GM21619 (cell line): ENCODE data around the gene FXYD3.
A peak's percentile ranks its signal among the peaks of the same experiment; 100 is the strongest.
"Not testable (repeated sequence)": the region's sequence is repeated elsewhere in the genome, so short reads cannot be mapped to it uniquely, and the experiment has no call there.

Source experiments
- ATAC-seq: cut with Tn5 transposase; IDR thresholded peaks from one replicate; pipeline ENCODE4 v1.9.1; 2021; ENCODE audit not compliant: unreplicated experiment

FXYD3 gene

DNA sequence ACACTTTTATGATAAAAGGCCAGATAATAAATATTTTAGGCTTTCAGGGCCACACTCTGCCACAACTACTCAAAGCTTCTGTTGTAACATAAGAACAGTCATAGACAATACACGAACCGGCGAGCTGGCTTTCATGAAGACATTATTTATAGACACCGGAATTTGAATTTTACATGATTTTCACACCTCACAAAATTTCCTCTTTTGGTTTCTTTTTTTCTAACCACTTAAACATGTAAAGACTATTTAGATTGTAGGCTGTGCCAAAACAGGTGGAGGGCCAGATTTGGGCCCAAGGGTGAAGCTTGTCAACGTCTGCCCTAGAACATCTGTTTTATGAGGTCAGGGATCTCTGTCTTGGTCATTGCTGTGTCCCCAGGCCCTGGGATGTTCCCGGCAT lies 29.7 kb upstream of the FXYD3 start:
- ATAC-seq = peak; percentile 71

DNA sequence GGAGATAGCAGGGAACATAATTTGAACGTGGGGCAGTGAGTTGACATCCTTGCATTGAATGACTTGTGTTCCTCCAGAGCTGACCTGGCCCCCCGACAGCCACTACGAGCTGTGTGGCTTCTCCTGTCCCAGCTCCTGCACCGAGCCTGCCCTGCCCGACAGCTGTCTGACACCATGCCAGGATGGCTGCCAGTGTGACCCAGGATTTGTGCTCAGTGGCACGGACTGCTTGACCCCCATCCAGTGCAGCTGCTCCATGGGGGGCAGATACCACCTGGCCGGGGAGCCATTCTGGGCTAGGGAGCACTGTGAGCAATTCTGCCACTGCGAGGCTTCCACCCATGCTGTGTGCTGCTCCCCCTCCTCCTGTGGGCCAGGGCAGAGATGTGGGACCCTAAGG lies 29.2 kb upstream of the FXYD3 start:
- ATAC-seq = no peak

DNA sequence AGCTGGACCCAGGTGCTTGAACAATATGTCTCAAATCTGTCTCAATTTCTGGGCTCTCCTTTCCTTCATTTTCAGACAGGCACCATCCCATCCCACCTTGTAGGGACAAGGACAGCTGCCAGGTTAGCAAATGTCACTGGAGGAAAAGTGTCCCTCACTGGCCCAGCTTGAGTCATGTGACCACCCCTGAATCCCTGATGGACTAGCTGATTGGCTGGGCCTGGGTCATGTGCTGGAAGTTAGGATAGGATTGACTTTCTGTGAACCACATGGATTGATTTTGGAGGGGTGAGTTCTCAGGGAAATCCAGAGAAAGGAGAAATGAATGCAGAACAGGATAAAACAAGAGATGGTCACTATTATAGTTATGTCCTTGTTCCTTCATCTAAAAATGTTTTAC lies 28.2 kb upstream of the FXYD3 start:
- ATAC-seq = no peak

DNA sequence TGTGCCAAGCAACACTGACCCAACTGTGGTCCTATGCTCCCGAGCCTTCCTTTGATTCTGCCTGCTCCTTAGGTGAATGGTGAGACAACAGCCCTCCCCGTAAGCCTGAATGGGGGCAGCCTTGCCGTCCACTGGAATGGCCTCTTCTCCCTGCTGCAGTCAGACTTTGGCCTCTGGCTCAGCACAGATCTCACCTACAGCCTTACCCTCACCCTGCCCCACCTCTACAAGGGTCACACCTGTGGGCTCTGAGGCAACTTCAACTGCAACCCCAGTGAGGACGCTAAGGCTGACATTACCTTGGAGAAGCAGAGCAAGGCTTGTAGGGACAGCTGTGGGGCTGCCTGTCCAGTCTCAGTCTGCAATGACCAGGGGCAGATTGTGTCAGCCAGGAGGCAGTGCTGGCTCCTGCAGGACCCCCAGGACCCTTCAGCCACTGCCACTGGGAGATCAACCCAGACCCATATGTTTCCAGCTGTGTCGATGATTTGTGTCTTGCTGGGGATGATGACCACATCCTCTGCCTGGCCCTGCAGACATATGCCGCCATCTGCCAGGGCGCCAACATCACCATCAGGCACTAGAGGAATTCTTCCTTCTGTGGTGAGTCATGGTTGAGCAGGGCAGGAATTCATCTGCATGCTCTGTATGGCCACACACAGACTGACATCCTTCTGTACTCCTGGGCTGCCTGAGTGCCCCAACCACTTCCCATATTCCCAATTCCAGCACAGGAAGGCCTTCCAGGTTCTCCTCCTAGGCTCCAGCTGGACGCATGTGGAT lies 27.3 kb upstream of the FXYD3 start:
- ATAC-seq = no peak

DNA sequence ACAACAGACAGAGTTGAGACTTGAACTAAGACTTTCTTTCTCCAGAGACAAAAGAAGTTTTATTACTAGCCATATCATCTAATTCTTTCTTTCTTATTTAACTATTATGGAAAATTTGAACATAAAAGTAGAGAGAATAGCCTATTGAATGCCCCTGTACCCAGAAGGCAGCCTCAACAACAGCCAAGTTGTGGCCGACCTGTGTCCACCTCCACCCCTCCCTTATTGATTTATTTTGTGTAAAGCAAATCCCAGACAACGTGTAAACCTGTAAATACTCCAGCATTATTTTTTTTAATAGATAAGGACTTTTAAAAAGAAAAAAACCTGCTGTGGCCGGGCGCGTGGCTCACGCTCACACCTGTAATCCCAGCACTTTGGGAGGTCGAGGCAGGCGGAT lies 26.1 kb upstream of the FXYD3 start:
- no peak for ATAC-seq

DNA sequence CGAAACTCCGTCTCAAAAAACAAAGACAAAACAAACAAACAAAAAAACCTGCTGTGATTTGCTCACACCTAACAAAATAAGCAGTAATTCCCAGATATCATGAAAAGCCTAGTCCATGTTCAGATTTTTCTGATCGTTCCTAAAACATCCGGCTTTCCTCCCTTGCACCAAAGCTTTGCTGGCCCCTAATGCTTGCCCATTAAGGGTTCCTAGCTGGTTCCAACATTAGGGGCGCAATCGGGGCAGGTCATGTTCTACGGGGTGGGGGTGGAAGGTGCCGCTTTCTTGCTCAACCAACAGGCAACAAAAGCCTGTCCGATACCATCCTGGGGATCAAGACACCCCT lies 25.5 kb upstream of the FXYD3 start:
- ATAC-seq = no peak

GRCh38 chr19:35090506-35091214 lies 25.0 kb upstream of the FXYD3 start:
- no peak for ATAC-seq

DNA sequence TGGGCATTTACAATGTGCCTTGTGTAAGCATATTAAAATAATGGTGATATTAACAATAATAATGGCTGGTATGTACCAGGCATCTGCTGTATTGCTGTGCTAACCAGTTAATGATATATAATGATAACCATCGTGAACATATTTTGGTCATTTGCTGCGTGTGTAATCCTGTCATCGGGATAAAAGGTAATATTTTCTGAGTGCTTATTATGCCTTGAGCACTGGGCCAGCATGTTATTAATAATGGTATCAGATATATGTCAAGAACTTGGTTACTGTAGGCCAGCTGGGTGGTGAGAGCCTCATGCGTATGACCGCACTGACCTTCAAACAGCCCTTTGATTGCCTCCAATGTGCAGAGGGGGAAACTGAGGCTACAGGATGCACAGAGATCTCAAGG lies 22.2 kb upstream of the FXYD3 start:
- no peak for ATAC-seq

DNA sequence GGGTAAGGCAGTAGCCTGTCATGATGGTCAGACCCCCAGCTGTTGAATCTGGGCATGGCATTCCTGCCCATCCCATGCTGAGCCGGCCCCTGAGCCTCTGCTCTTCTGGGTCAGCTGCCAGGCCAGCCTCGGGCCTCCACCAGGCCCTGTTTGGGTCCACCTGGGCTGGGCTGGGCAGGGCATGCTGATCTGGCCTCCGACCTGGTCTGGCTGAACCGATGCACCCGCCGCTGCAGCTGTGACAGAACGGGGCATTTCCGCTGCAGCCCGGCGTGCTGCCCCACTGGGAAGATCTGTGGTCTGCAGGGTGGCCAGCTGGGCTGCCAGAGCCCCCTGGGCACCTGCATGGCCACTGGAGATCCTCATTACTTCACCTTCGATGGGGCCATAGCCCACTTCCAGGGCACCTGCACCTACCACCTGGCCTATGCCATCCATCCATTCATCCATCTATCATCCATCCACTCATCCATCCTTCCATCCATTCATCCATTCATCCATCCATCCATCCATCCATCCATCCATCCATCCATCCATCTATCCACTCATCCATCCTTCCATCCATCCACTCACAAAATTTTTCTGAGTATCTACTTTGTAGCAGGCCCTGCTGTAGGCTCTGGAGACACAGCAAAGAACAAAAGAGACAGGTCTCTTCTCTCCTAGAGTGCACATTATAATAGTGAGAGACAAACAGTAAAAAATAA lies 21.5 kb upstream of the FXYD3 start:
- no peak for ATAC-seq

GRCh38 chr19:35094656-35095055 lies 21.0 kb upstream of the FXYD3 start:
- no peak for ATAC-seq

- ATAC-seq = no peak
These were observed 19.8 kb upstream of the FXYD3 start for GRCh38 chr19:35095667-35096368.

- no peak for ATAC-seq
These were observed 17.1 kb upstream of the FXYD3 start for GRCh38 chr19:35098413-35099049.

GRCh38 chr19:35099155-35099896 lies 16.3 kb upstream of the FXYD3 start:
- no peak for ATAC-seq

DNA sequence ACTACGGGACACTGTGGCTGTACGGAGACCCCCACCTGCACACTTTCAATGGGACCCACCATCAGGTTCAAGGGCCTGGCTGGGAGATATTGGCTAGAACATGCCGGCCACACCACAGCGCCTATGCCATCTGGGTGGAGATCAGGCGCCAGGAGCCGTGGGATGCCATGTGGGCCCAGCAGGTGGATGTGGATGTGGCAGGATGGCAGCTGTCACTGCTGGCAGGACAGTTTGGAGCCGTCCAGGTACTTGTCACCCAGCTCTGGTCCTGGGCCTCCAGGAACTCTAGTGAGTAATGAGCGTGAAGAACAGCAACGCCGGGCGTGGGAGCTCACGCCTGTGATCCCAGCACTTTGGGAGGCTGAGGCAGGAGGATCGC lies 15.7 kb upstream of the FXYD3 start:
- ATAC-seq = no peak

GRCh38 chr19:35100588-35101533 lies 14.8 kb upstream of the FXYD3 start:
- ATAC-seq = no peak

DNA sequence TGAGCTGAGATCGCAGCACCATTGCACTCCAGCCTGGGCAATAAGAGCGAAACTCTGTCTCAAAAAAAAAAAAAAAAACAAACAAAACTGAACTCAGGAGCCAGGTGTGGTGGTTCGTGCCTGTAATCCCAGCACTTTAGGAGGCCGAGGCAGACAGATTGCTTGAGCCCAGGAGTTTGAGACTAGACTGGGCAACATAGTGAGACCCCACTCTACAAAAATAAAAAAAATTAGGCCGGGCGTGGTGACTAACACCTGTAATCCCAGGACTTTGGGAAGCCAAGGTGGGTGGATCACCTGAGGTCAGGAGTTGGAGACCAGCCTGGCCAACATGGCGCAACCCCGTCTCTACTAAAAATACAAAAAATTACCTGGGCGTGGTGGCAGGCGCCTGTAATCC lies 13.7 kb upstream of the FXYD3 start:
- ATAC-seq = not testable (repeated sequence)

- ATAC-seq = not testable (repeated sequence)
These were observed 12.0 kb upstream of the FXYD3 start for GRCh38 chr19:35103614-35104013.

- ATAC-seq = no peak
These were observed 11.3 kb upstream of the FXYD3 start for GRCh38 chr19:35104361-35104760.

DNA sequence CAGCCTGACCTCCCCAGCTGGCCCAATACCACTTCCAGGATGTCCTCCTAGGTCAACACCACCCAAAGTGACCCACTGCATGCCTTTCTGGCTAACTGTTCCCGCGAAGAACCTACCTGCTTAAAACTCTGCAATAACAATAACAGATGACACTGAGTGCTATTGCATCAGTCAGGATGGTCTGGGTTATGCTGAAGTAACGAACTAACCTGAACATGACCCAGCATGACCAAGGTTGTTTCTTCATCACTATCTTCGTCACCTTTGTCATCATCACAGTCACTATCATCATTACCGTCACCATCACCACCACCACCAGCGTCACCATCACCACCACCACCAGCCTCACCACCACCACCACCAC lies 10.6 kb upstream of the FXYD3 start:
- no peak for ATAC-seq
